ENCODE data around the gene FBN1.

- TF ChIP-seq, protein P1, sequence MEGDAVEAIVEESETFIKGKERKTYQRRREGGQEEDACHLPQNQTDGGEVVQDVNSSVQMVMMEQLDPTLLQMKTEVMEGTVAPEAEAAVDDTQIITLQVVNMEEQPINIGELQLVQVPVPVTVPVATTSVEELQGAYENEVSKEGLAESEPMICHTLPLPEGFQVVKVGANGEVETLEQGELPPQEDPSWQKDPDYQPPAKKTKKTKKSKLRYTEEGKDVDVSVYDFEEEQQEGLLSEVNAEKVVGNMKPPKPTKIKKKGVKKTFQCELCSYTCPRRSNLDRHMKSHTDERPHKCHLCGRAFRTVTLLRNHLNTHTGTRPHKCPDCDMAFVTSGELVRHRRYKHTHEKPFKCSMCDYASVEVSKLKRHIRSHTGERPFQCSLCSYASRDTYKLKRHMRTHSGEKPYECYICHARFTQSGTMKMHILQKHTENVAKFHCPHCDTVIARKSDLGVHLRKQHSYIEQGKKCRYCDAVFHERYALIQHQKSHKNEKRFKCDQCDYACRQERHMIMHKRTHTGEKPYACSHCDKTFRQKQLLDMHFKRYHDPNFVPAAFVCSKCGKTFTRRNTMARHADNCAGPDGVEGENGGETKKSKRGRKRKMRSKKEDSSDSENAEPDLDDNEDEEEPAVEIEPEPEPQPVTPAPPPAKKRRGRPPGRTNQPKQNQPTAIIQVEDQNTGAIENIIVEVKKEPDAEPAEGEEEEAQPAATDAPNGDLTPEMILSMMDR (IDR thresholded peaks at IDR 0.05 in 4 of 5, conservative IDR thresholded peaks at IDR 0.05 in 1 of 5): no peak
- no peak for TF ChIP-seq POLR2A (IDR thresholded peaks at IDR 0.05)
Measured at GRCh38 chr15:48473667-48474066, 171.8 kb downstream of the FBN1 start.

Measured in gastrocnemius medialis (tissue), 4 donors.